OCI-LY3 (cell line): ENCODE results near the gene ETAA1.
A peak's percentile ranks its signal among the peaks of the same experiment; 100 is the strongest.

ENCODE experiments used
- H2AFZ ChIP-seq: fragments of 200-600, 300-600 bp; shearing (Covaris generic); 2 replicates; pipeline ENCODE4 v1.6.0; 2014; ENCODE audit warnings: antibody characterized with exemption, low read depth, low read length
- H3K27ac ChIP-seq: fragments of 200-600, 300-600 bp; sonication (generic); 2 replicates; pipeline ENCODE4 v1.5.1; 2014; ENCODE audit warnings: mild to moderate bottlenecking, low read length, moderate library complexity, mixed read lengths
- H3K27me3 ChIP-seq: fragments of 200-600, 300-600 bp; sonication (generic); 2 replicates; pipeline ENCODE4 v1.6.1; 2014; ENCODE audit warnings: low read depth, low read length, mixed read lengths
- H3K36me3 ChIP-seq: fragments of 200-600, 300-600 bp; sonication (generic); replicated peaks from 2 replicates; pipeline ENCODE3; 2014; ENCODE audit warnings: low read depth, low read length, mixed read lengths
- H3K4me1 ChIP-seq: fragments of 300-600, 200-600 bp; sonication (generic); 2 replicates; pipeline ENCODE4 v1.6.1; 2014; ENCODE audit warnings: low read length, mixed read lengths
- H3K4me2 ChIP-seq: fragments of 200-600, 300-600 bp; sonication (generic); 2 replicates; pipeline ENCODE4 v1.6.1; 2014; ENCODE audit warnings: low read length, mixed read lengths
- H3K4me3 ChIP-seq: fragments of 300-600, 200-600 bp; sonication (generic); 2 replicates; pipeline ENCODE4 v1.5.1; 2014; ENCODE audit warnings: antibody characterized with exemption, mild to moderate bottlenecking, low read length, moderate library complexity
- H3K79me2 ChIP-seq: fragments of 300-600, 200-600 bp; shearing (Covaris generic); 2 replicates; pipeline ENCODE4 v1.6.1; 2014; ENCODE audit warnings: mild to moderate bottlenecking, low read length, mixed read lengths
- H3K9ac ChIP-seq: fragments of 300-600, 200-600 bp; shearing (Covaris generic); 2 replicates; pipeline ENCODE4 v1.6.0; 2014; ENCODE audit warnings: mild to moderate bottlenecking, low read length, moderate library complexity
- H3K9me3 ChIP-seq: fragments of 200-600, 300-600 bp; shearing (Covaris generic); 2 replicates; pipeline ENCODE4 v1.6.1; 2014; ENCODE audit warnings: low read length, mixed read lengths; ENCODE audit not compliant: insufficient read depth
- H4K20me1 ChIP-seq: fragments of 200-600, 300-600 bp; sonication (generic); 2 replicates; pipeline ENCODE4 v1.6.1; 2016; ENCODE audit warnings: low read length, mixed read lengths; ENCODE audit not compliant: insufficient read depth
- CTCF ChIP-seq: fragments of 200-600, 300-600 bp; sonication (generic); IDR thresholded peaks from 2 replicates; pipeline ENCODE4 v1.5.1; 2014; ENCODE audit warnings: antibody characterized with exemption, low read length, low read depth
- EZH2phosphoT487 ChIP-seq: fragments of 200-600 bp; shearing (Covaris generic); IDR thresholded peaks from 2 replicates; pipeline ENCODE4 v1.6.1; 2018; ENCODE audit warnings: antibody characterized with exemption, mixed run types, low read depth

The ETAA1 gene

GRCh38 chr2:67399144-67399543, 2.0 kb downstream of the ETAA1 start:
- H3K4me3 ChIP-seq: no peak overlapping the region

GRCh38 chr2:67399831-67400489, 2.8 kb downstream of the ETAA1 start:
- TF ChIP-seq CTCF (no peak), EZH2phosphoT487 (no peak)
- Histone ChIP-seq H3K27ac (no peak overlapping the region), H3K4me3 (no peak overlapping the region), H3K27me3 (no peaks in the 10 kb centered on the region), H2AFZ (no peak overlapping the region), H3K4me1 (peaks cover 9% of the 10 kb centered on the region), H3K4me2 (peak overlapping the region; percentile 14; the same call in 1 of the 2 replicates), H3K9me3 (no peaks in the 10 kb centered on the region), H3K36me3 (peaks cover 28% of the 10 kb centered on the region), H4K20me1 (no peaks in the 10 kb centered on the region), H3K9ac (no peak overlapping the region), H3K79me2 (peaks cover 18% of the 10 kb centered on the region)

More at GRCh38 chr2:67399144-67399543, 2.0 kb downstream of the ETAA1 start:
- Histone ChIP-seq H3K4me2 (no peak overlapping the region), H2AFZ (no peak overlapping the region), H3K9ac (no peak overlapping the region), H3K4me1 (peaks cover 9% of the 10 kb centered on the region), H3K27me3 (no peaks in the 10 kb centered on the region), H3K36me3 (peaks cover 24% of the 10 kb centered on the region), H3K27ac (no peak overlapping the region), H3K79me2 (peaks cover 18% of the 10 kb centered on the region), H3K9me3 (no peaks in the 10 kb centered on the region), H4K20me1 (no peaks in the 10 kb centered on the region)
- TF ChIP-seq CTCF (no peak), EZH2phosphoT487 (no peak)

- H3K27me3 ChIP-seq: no peaks in the 10 kb centered on the region
- no peak overlapping the region for H3K9ac ChIP-seq
- TF ChIP-seq CTCF: no peak
- TF ChIP-seq EZH2phosphoT487: no peak
- no peak overlapping the region for H2AFZ ChIP-seq
- no peak overlapping the region for H3K27ac ChIP-seq
- H3K4me2 ChIP-seq: no peak overlapping the region
- H3K9me3 ChIP-seq: no peaks in the 10 kb centered on the region
- no peak overlapping the region for H3K4me3 ChIP-seq
- peaks cover 18% of the 10 kb centered on the region for H3K79me2 ChIP-seq
- H3K36me3 ChIP-seq: peaks cover 31% of the 10 kb centered on the region
- no peaks in the 10 kb centered on the region for H4K20me1 ChIP-seq
- H3K4me1 ChIP-seq: peaks cover 9% of the 10 kb centered on the region
Observed at GRCh38 chr2:67400560-67401485, 3.7 kb downstream of the ETAA1 start.

GRCh38 chr2:67408346-67408745, 11.2 kb downstream of the ETAA1 start:
- H3K36me3 ChIP-seq: peaks cover 39% of the 10 kb centered on the region
- no peak for TF ChIP-seq CTCF
- no peak for TF ChIP-seq EZH2phosphoT487

More at GRCh38 chr2:67408346-67408745, 11.2 kb downstream of the ETAA1 start:
- H3K27ac ChIP-seq: no peak overlapping the region
- no peak overlapping the region for H3K4me3 ChIP-seq
- no peaks in the 10 kb centered on the region for H4K20me1 ChIP-seq
- H3K27me3 ChIP-seq: no peaks in the 10 kb centered on the region
- no peaks in the 10 kb centered on the region for H3K4me1 ChIP-seq
- no peaks in the 10 kb centered on the region for H3K79me2 ChIP-seq
- H3K9ac ChIP-seq: no peak overlapping the region
- H3K4me2 ChIP-seq: no peak overlapping the region
- no peaks in the 10 kb centered on the region for H3K9me3 ChIP-seq
- no peak overlapping the region for H2AFZ ChIP-seq
